Fibroblast of upper back skin (primary cell): ENCODE measurements around the gene HTATIP2.
"Not testable (repeated sequence)": the region's sequence is repeated elsewhere in the genome, so short reads cannot be mapped to it uniquely, and the experiment has no call there.

Source experiments
- DNase-seq: peaks from one replicate; pipeline ENCODE4 v3.0.0-alpha.2; 2013

Gene HTATIP2

GRCh38 chr11:20363500-20364340, at the start of gene HTATIP2:
Gene HTATIP2, plus strand, starts transcription at chr11:20363714. Its CDS starts 524 bp downstream, at chr11:20364238.
- peak; percentile 43 for DNase-seq

- no peak for DNase-seq
Observed at GRCh38 chr11:20315800-20316199, 47.7 kb upstream of the HTATIP2 start.

GRCh38 chr11:20321177-20321576, 42.3 kb upstream of the HTATIP2 start:
- DNase-seq: no peak

DNA sequence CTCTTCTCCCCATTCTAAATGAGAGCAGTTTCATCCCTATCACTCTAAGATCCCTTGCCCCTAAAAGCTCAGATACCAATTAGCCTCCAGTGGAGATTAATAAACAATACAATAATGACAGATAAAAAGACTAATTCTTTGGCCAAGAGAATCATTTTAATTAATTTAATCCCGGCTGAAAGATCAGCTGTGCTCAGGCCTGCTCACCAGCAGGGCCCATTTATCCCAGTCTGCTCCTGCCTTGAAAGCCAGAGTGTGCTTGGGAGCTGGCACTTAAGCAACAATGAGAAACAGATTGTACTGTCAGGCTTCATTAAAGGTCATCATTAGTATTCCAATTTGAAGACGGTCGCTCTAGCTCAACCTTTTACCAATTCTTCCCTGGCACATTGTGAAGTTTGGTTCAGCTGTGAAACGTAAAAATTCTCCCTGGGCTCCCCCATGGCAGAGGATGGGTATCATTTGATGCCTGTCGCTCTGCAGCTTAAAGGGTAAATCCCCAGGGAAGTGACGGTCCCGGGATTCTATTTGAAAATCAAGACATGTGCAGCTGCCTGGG, 36.1 kb upstream of the HTATIP2 start:
- DNase-seq: no peak

- DNase-seq: no peak
Observed at GRCh38 chr11:20336056-20336455, 27.5 kb upstream of the HTATIP2 start.

GRCh38 chr11:20337526-20338154, 25.9 kb upstream of the HTATIP2 start:
- DNase-seq: peak; percentile 25

DNA sequence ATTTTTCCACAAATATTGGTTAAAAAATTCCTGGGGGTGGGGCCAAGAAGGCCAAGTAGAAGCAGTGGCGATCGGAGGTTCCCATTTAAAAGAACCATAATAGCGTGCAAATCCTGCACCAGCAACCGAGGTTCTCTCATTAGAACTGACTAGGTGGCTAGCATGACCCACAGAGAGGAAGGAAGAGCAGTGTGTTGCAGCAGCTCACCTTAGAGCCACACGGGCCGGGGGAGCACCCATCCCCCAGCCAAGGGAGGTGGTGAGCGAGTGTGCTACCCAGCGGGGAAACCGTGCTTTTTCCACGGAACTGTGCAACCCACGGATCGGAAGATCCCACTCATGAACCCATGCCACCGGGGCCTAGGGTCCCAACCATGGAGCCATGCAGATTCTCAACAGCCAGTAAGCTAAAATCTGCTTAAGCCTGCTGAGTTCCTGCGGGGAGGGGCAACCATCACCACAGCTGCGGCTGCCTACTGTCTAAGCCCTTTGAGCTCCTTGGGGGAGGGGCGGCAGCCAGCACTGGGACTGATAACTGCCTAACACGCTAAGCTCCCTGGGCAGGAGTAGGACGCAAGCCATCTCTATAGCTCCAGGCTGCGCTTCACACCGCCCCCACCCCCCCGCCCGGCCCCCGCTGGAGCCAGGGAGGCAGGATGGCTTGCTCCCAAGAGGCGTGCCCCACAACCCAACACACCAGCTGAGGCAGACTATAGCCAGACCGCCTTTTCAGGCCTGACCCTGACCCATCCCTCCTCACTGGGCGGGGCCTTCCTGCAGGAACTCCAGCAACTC, 21.0 kb upstream of the HTATIP2 start:
- DNase-seq: no peak

- DNase-seq: no peak
Observed at GRCh38 chr11:20351136-20351535, 12.4 kb upstream of the HTATIP2 start.

GRCh38 chr11:20351751-20352262, 11.7 kb upstream of the HTATIP2 start:
- no peak for DNase-seq

DNA sequence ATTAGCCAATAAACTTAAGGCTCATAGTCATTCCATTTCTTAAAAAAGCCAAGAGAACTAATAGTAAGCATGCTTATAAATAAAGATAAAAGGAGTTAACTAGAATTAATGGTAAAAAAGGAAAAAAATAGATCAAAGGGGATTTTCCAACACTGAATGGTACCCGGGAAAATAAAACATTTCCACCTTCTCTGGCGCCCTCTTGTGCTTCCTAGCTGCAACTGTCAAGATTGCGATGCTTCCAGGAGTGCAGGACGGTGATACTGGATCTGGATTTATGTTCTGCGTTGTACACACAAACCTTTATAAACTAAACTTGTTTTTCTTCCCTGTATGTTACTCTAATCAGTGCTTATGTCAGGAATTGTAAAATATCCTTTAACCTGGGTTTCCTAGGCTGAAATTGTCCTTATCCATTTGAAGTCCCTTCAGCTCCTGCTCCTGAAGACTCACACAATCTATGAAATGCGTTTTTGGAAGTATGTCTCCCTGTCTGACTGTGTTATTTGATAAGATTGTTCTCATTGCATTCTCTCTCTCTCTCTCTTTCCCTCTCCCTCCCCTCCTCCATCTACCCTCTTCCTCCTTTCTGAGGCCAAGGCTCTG, 9.6 kb upstream of the HTATIP2 start:
- peak; percentile 34 for DNase-seq

- DNase-seq: peak; percentile 26
Observed at GRCh38 chr11:20355221-20356219, 8.0 kb upstream of the HTATIP2 start.

GRCh38 chr11:20357150-20357549, 6.4 kb upstream of the HTATIP2 start:
- DNase-seq: no peak

DNA sequence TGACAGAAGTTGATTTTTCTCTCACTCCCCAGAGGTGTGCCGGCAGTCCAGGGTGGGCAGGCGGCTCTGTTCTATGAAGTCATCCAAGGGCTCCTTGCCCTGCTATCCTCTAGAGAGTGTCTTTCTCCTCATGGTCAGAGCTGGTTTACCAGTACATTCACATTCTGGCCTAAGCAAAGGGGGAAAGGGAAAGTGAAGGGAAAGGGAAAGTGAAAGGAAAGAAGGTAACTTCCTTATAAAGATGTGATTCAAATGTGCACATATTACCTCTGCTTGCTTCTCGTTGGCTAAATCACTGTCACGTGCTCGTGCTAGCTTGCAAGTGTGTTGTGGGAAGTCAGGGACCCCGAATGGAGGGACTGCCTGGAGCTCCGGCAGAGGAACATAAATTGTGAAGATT, 2.9 kb upstream of the HTATIP2 start:
- peak; percentile 36 for DNase-seq

DNA sequence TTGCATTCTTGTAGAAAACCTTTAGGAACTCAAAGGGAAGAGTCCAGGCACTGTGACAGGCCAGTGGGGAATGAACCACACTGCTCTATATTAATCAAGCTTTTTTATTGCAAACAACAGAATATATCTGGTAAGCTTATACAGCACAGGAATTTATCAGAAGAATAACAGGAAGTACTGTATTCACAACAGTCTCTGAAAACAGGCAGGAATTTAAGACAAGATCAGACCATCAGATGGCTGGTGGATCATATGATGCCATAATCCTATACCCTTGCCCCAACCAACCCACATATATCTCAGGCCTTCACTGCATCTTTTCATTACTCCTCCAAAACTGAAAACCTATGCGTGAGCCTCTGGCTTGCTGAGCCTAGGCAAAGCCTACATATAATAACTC, 1.0 kb upstream of the HTATIP2 start:
- DNase-seq: no peak

DNA sequence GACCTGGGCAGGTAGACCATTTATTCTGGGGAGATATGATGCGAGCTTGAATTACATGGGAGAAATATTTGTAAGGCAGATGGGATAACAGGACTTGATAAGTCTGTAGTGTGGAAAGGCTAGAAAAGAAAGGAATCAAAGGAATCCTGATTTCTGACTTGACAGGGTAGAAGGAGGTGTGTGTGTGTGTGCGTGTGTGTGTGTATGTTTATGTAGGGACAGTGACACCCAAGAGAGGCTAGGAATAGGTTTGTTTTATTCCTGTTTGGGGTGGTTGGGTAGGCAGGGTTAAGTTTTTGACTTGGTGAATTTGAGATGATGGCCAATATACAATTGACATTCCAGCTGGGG, 390 bp upstream of the HTATIP2 start:
- DNase-seq: no peak

DNA sequence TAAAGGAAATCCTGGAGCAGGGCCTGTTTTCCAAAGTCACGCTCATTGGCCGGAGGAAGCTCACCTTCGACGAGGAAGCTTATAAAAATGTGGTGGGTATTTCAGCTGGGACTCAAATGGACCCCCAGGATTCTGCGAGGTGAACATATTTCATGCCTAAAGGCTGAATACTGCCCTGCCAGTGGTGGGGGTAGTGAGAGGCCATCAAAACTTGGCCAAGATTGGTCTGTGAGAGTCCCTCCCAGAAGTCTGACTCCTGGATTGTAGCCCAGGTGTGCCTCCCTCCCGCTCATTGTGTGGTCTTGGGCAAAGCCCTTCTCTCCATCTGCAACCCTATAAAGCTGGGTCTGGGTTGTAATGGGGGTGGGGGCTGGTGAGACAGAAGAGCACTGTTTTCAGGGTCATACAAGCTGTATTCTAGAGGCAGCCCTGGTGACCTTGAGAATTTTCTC, 853 bp downstream of the HTATIP2 start:
- DNase-seq: peak; percentile 13

DNA sequence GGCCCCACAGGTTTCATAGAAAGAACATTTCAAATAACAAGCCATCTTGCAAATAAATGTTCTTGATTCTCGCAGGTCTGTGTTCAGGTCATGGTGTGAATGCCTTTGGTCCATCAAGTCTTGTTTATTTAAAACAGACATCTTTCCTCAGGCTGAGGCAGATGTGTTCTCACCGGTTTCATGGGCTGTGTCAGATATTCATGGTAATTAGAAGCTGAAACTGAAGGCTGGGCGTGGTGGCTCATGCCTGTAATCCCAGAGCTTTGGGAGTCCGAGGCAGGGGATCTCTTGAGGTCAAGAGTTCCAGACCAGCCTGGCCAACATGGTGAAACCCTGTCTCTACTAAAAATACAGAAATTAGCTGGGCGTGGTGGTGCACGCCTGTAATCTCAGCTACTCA, 2.0 kb downstream of the HTATIP2 start:
- not testable (repeated sequence) for DNase-seq

GRCh38 chr11:20367313-20367948, 3.9 kb downstream of the HTATIP2 start:
- DNase-seq: peak; percentile 89

DNA sequence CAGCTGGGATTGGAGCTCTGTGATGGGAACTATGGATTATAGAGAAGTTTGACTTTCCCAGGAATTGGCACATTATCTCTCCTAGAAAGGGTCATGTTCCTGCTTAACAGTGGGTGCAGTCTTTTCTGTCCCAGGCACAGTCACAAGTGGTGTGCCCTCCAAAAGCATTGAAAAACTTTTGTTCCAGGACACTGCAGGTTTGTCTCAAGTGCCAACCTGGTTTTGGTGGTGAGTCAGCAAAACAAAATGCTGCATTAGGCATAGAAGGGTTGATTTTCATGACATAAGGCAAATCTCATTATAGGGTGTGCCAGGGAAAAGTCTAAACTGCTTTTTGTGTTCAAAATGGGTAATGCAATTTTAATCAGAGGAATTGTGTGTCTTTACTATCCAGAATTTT, 4.9 kb downstream of the HTATIP2 start:
- DNase-seq: no peak

DNA sequence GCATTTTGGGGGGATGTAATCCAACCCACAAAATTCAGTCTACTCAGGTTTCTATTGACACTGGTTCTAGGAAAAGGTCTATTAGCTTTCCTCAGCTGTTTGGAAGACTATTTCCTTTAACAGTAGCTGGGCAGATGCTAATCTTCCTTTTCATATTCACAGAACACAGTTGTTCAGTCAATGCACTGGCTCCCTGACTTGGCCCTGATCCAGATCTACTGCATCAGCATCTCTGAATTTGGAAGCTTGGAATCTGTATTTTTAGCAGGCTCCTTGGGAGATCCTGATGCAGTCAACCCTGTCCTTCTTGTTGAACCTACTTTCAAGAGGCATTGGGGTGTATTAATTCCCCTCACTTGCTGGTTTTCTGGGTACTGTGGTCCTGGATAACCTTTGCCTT, 6.3 kb downstream of the HTATIP2 start:
- DNase-seq: no peak
